ENCODE measurements around the gene TMEM259.

Gene TMEM259

DNA sequence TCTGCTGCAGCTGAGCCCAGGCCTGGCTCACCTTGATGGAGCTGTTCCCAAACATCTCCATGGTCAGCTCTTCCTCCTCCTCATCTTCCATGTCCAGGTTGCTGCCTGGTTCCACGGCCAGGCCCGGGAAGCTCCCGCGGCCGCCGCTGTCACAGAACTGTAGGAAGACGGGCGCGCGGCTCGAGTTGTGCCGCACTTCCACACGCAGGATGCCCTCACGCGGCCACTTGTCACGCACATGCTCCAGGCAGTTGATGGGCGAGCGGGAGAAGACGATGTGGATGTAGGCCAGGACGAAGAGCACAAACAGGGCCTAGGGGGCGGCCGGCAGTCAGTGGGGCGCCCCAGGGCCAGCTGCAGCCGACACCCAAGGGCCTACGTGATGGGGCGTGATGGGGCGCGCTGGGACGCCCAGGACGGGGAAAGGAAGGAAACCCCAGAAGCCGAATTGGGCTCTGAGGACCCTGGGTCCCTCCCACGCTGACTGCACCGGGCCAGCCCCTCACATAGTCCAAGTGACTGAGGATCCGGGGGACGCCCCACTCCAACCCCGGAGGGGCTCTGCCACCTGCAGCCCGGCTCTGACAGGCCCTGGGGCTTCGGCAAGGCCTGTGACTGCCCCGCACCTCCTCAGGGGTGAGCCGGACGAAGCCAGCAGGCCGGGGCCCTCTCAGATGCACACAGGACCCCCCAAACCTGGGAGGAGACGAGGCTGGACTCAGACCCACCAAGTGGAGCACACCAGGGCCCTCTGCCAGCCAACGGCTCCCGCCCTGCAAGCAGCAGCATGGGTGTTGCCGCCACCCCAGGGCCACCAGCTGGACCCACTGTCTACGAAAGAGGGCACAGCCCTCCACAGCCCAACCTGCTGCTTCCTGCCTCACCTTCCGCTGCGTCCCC lies 6.5 kb downstream of the TMEM259 start:
- H3K27me3 ChIP-seq = no peaks in the 10 kb centered on the region
- H3K4me3 ChIP-seq (ENCODE audit: low read depth in 1 of 2, low read length in 1 of 2) = no peak overlapping the region
- no peaks in the 10 kb centered on the region for H3K9me3 ChIP-seq
- TF ChIP-seq, protein P1, sequence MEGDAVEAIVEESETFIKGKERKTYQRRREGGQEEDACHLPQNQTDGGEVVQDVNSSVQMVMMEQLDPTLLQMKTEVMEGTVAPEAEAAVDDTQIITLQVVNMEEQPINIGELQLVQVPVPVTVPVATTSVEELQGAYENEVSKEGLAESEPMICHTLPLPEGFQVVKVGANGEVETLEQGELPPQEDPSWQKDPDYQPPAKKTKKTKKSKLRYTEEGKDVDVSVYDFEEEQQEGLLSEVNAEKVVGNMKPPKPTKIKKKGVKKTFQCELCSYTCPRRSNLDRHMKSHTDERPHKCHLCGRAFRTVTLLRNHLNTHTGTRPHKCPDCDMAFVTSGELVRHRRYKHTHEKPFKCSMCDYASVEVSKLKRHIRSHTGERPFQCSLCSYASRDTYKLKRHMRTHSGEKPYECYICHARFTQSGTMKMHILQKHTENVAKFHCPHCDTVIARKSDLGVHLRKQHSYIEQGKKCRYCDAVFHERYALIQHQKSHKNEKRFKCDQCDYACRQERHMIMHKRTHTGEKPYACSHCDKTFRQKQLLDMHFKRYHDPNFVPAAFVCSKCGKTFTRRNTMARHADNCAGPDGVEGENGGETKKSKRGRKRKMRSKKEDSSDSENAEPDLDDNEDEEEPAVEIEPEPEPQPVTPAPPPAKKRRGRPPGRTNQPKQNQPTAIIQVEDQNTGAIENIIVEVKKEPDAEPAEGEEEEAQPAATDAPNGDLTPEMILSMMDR (IDR thresholded peaks at IDR 0.05) = no peak
- H3K27ac ChIP-seq = no peak overlapping the region
- H3K36me3 ChIP-seq = peaks cover 57% of the 10 kb centered on the region
- peaks cover 9 to 15% of the 10 kb centered on the region in 2 experiments for H3K4me1 ChIP-seq (ENCODE audit: control insufficient read depth in 1 of 2, insufficient read depth in 1 of 2, low read depth in 1 of 2, low read length in 1 of 2)

DNA sequence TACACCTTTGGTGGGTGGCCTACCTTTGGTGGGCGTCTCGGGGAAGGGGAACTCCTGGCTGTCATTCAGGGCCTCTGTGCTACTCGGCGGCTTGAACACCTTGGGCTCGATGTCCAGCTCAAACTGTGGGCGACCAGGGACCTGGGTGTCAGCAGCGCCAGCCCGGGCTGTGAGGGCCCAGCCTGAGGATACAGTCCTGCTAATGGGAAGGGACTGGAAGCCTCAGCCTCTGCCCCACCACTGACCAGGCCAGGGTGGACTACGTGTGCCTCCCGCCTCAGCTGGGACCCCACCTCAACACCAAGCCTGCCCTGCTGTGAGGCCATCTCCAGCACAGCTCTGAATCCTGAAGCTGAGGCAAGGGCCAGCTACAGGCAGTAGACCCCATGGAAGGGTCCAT lies 7.7 kb downstream of the TMEM259 start:
- H3K4me1 ChIP-seq (ENCODE audit: control insufficient read depth in 1 of 2, insufficient read depth in 1 of 2, low read depth in 1 of 2, low read length in 1 of 2) = peaks cover 4 to 8% of the 10 kb centered on the region in 2 experiments
- H3K27ac ChIP-seq = no peak overlapping the region
- H3K4me3 ChIP-seq (ENCODE audit: low read depth in 1 of 2, low read length in 1 of 2) = no peak overlapping the region
- peaks cover 67% of the 10 kb centered on the region for H3K36me3 ChIP-seq
- TF ChIP-seq, protein P1 (IDR thresholded peaks at IDR 0.05) = no peak
- no peaks in the 10 kb centered on the region for H3K27me3 ChIP-seq
- no peaks in the 10 kb centered on the region for H3K9me3 ChIP-seq

DNA sequence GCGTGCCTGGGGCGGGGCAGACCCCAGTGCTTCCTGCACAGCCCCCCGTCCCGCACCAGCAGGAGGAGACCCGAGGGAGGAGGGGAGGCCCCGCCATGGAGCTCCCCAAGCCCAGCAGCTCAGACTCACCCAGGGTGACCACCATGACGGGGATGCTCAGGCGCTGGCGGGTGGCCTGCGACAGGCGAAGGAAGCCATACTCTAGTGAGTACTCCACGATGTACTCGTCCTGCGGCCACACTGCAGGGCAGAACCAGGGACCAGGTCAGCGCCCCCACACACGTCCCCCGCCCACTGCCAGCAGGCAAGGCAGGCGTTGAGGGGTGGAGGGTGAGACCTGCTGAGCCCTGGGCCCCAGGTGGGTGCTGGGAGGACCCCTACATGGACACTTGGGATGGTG lies 8.6 kb downstream of the TMEM259 start:
- Histone ChIP-seq H3K27ac (no peak overlapping the region), H3K27me3 (no peaks in the 10 kb centered on the region), H3K9me3 (no peaks in the 10 kb centered on the region), H3K4me3 (ENCODE audit: low read depth in 1 of 2, low read length in 1 of 2) (no peak overlapping the region), H3K36me3 (peaks cover 67% of the 10 kb centered on the region), H3K4me1 (ENCODE audit: control insufficient read depth in 1 of 2, insufficient read depth in 1 of 2, low read depth in 1 of 2, low read length in 1 of 2) (peaks cover 2 to 4% of the 10 kb centered on the region in 2 experiments)
- TF ChIP-seq, protein P1 (IDR thresholded peaks at IDR 0.05) = no peak

DNA sequence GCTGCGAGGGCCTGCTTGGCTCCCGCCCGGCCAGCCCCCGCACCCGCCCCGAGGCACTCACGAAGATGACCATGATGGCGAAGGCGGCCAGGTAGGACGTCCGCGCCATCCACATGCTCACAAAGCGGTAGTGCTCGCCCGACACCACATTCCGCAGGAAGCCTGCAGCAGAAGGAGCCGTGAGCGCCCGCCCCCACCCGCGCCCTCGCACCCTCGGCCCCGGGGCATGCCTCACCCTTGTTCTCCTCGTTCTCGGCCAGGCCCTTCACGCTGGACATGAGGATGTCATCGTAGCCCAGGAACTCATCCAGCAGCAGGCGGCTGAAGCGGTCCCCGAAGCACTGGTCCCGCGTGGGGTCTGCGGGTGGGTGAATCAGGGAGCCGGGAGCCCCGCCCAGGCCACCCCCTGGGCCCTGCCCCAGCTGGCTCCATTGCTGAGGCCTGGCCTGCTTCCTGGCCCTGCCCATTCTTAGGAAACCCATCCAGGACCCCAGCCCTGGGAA lies 9.0 kb downstream of the TMEM259 start:
- no peak overlapping the region for H3K4me3 ChIP-seq (ENCODE audit: low read depth in 1 of 2, low read length in 1 of 2)

DNA sequence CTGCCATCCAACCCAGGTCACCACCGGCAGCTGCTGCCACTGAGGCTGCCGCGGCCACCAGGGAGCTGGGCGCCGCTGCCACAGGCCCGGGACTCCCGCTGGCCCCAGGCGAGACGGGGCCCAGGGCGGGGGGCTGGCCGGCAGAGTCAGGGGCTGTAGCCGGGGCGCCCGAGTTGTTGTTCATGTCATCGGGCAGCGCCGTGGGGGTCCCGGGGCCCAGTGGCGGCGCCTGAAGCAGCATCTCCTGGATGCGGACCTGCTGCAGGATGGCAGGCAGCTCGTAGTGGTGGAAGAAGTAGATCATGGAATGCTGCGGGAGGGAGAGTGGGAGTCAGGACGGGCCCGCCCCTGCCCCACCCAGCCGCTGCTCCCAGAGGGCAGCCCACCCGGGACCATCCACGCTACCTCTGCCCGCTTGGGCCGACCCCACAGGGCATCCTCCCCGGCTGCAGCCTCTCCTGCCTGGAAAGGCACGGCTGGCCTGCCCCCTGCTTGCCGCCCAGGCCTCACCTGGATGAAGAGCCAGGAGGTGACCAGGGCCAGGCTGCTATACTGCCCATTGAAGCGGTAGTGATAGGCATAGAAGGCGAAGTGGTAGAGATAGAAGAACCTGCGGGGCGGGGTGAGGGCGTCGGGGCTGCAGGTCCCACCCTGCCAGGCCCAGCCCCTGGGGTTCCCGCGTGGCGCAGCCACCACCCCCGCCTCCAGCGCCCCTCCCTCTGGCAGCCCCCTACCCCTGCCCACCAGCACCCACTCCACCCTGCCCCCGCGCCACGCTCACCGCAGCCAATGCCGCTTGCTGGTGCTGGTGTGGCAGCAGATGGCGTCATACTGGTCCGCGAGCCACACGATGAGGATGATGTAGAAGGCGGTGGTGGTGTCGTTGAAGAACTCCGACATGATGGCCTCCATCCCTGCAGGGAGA lies 10.1 kb downstream of the TMEM259 start:
- Histone ChIP-seq H3K27ac (no peak overlapping the region), H3K4me1 (ENCODE audit: control insufficient read depth in 1 of 2, insufficient read depth in 1 of 2, low read depth in 1 of 2, low read length in 1 of 2) (no peaks in the 10 kb centered on the region), H3K36me3 (peaks cover 60% of the 10 kb centered on the region), H3K4me3 (ENCODE audit: low read depth in 1 of 2, low read length in 1 of 2) (no peak overlapping the region), H3K9me3 (no peaks in the 10 kb centered on the region), H3K27me3 (no peaks in the 10 kb centered on the region)
- TF ChIP-seq, protein P1 (IDR thresholded peaks at IDR 0.05) = no peak

More for the DNA sequence above, 9.0 kb downstream of the TMEM259 start:
- TF ChIP-seq, protein P1 (IDR thresholded peaks at IDR 0.05) = no peak
- peaks cover 67% of the 10 kb centered on the region for H3K36me3 ChIP-seq
- H3K27ac ChIP-seq = no peak overlapping the region
- no peaks in the 10 kb centered on the region for H3K27me3 ChIP-seq
- H3K9me3 ChIP-seq = no peaks in the 10 kb centered on the region
- H3K4me1 ChIP-seq (ENCODE audit: control insufficient read depth in 1 of 2, insufficient read depth in 1 of 2, low read depth in 1 of 2, low read length in 1 of 2) = peaks cover 0 to 4% of the 10 kb centered on the region in 2 experiments
